Transverse colon (tissue), 4 donors: ENCODE data around the gene AIG1.

Experiments
- CTCF ChIP-seq, 5 experiments: fragments of 200-600 bp in 3 of 5; fragments of 450-650 bp in 2 of 5; sonication (generic) in 3 of 5; IDR thresholded peaks; 1 replicate in 2 of 5; 2 replicates in 3 of 5; pipeline ENCODE4 v1.5.1; 2016 to 2017; ENCODE audit warnings: antibody characterized with exemption in 5 of 5, inconsistent platforms in 3 of 5, mild to moderate bottlenecking in 2 of 5, moderate library complexity in 1 of 5
- EP300 ChIP-seq: sonication (generic); formaldehyde crosslinking; IDR thresholded peaks from one replicate; pipeline ENCODE4 v1.6.1; 2017; ENCODE audit warnings: antibody characterized with exemption, low read depth
- POLR2AphosphoS5 ChIP-seq, 3 donors: sonication (generic); formaldehyde crosslinking; IDR thresholded peaks; one replicate each; pipeline ENCODE4 v1.6.1; 2016; ENCODE audit warnings: antibody characterized with exemption in 3 of 3

- TF ChIP-seq POLR2AphosphoS5 (IDR thresholded peaks at IDR 0.05) (no peak), CTCF (IDR thresholded peaks at IDR 0.05) (no peak), EP300 (no peak)
These were observed 89.1 kb downstream of the AIG1 start for GRCh38 chr6:143149771-143150170.
